ENCODE data around the gene HNMT.

DNA sequence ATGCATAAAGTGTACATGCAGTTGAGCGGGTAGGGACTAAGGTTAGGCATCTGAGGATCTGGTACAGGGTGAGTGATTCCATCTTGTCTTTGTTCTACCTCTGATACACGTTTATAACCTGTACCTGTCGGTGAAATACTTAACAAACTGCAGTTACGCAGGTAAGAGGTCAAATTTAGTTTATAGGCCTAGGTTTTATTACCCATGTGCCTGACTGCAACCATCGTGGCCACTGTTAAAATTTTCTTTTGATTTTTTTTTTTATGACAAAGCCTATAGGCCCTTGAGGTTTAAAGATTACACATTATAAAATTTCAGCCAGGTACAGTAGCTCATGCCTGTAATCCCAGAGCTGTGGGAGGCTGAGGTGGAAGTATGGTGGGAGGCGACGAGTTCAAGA, 15.4 kb upstream of the HNMT start:
- TF ChIP-seq, protein P1, sequence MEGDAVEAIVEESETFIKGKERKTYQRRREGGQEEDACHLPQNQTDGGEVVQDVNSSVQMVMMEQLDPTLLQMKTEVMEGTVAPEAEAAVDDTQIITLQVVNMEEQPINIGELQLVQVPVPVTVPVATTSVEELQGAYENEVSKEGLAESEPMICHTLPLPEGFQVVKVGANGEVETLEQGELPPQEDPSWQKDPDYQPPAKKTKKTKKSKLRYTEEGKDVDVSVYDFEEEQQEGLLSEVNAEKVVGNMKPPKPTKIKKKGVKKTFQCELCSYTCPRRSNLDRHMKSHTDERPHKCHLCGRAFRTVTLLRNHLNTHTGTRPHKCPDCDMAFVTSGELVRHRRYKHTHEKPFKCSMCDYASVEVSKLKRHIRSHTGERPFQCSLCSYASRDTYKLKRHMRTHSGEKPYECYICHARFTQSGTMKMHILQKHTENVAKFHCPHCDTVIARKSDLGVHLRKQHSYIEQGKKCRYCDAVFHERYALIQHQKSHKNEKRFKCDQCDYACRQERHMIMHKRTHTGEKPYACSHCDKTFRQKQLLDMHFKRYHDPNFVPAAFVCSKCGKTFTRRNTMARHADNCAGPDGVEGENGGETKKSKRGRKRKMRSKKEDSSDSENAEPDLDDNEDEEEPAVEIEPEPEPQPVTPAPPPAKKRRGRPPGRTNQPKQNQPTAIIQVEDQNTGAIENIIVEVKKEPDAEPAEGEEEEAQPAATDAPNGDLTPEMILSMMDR (optimal IDR thresholded peaks at IDR 0.05 in 1 of 3, IDR thresholded peaks at IDR 0.05 in 1 of 3, conservative IDR thresholded peaks at IDR 0.05 in 1 of 3; ENCODE audit: extremely low read depth in 1 of 3, insufficient read depth in 2 of 3, low read length in 3 of 3), result no peak
- no peak for TF ChIP-seq EZH2 (IDR thresholded peaks at IDR 0.05; ENCODE audit: low read length)
